Amygdala (tissue), 56 donors: ENCODE results near the gene TNFSF10.
"Not testable (repeated sequence)": the region's sequence is repeated elsewhere in the genome, so short reads cannot be mapped to it uniquely, and the experiment has no call there.

Source experiments
- DNase-seq, 56 donors: peaks; one replicate each; lab custom pipeline; 2025; lab: John Stamatoyannopoulos, UW

TNFSF10 gene

DNA sequence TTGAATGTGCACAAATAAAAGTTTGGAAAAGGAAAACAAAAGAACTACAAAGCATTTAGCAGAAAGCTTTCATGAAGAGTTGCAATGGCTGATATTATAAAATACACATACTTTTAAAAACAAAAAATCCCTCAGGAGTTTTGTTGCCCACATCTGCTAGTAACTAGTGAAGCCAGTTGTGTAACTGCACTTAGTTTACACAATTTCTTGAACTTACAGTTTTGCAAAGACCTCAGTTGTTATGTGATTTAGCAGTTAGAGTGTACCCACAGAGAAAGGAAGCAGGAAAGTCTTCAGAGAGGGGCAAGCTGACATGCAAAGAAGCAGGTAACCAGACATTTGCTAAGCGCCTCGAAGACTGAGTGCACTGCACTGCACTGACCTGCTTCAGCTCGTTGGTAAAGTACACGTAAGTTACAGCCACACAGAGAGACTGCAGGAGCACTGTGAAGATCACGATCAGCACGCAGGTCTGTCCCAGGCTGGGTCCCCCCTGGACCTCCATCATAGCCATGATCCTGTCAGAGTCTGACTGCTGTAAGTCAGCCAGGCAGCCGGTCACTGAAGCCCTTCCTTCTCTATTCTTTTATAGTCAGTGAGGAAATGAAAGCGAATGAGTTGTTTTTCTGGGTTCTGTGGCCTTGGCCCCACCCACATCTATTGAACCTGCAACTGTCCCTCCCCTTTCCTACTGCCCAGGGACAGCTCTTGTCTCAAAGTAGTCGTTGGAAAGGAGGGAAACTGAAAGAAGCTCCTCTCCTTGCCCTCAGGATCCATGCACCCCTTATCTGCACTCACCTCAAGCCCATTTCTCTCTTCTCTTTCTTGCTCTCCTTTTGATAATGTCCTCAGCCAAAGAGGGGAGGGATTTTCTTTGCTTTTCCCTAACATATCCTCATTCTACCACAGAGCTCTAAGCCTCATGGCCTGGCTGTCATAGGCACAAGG lies at the start of gene TNFSF10:
Gene TNFSF10 (minus strand): TSS at position 560 of the 948 bp plus-strand sequence. CDS start 46 bp downstream, at position 514.
- DNase-seq: peak in 14 of 56 donors; percentile 2 to 44 (median 7)

- DNase-seq: no peak
Observed at GRCh38 chr3:172569128-172570008, 46.1 kb upstream of the TNFSF10 start.

GRCh38 chr3:172568701-172569100 lies 45.5 kb upstream of the TNFSF10 start:
- DNase-seq: no peak

GRCh38 chr3:172566785-172567184 lies 43.6 kb upstream of the TNFSF10 start:
- not testable (repeated sequence) for DNase-seq

DNA sequence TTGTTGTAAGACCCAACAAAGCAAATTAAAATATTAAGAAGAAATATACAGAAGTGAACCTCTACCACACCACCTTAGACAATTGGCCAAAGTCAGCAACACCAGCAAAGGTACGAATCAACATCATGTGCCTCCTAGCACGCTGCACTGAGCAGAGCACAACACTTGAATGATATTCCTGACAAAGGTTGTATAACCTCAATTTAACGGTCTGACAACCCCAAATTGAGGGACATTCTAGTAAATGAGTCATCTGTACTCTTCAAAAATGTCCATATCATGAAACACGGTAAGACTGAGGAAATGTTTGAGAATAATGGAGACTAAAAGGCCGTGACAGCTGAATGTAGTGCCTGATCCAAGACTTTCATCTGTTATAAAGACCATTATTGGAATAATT lies 41.3 kb upstream of the TNFSF10 start:
- no peak for DNase-seq

GRCh38 chr3:172562871-172563865 lies 39.9 kb upstream of the TNFSF10 start:
- DNase-seq: no peak

DNA sequence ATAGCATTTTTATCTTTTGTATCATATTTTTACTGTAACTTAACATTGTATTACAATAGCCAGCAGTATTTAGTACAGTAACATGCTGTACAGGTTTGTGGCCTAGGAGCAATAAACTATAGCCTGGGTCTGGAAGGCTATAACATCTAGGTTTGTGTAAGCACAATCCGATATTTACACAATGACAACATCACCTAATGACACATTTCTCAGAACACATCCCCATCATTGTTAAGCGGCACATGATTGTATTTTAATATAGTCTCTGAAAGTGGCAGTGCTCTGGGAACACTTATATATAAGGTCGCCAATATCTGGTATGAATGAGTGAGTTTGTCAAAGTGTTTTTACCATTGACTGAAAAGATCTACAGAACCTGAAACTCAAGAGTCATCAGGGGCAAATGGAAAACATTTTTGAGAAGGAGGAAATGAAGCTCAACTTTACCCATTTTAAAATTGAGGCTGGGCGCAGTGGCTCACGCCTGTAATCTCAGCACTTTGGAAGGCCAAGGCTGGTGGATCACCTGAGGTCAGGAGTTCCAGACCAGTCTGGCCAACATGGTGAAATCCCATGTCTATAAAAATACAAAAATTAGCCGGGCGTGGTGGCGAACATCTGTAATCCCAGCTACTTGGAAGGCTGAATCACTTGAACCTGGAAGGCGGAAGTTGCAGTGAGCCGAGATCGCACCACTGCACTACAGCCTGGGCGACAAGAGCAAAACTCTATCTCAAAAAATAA lies 38.8 kb upstream of the TNFSF10 start:
- DNase-seq: no peak

DNA sequence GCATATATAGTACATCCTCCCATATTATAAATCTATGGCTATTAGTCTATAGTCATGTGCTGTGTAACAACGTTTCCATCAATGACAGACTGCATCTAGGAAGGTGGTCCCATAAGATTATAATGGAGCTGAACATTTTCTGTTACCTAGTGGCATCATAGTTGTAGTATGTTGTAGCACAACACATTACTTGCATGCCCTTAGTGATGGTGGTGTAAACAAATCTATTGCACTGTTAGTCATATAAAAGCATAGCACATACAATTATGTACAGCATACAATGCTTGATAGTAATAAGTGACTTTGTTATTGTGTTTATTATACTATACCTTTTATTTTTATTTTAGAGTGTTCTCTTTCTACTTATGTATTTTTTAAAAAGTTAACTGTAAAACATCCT lies 37.4 kb upstream of the TNFSF10 start:
- DNase-seq: no peak

DNA sequence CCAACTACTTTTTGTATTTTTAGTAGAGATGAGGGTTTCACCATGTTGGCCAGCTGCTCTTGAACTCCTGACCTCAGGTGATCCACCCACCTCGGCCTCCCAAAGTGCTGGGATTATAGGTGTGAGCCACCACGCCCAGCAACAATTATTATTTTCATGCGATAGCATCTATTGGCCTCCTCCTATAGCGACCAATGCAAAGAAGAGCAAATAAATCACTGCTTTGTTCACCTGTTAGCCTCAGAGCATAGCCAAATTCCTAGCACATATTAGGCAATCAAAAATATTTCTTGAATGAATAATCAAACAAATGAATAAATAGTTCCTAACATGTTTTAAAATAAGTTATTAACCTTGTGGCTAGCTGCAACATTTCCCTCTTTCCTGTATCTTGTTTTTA lies 36.8 kb upstream of the TNFSF10 start:
- no peak for DNase-seq

DNA sequence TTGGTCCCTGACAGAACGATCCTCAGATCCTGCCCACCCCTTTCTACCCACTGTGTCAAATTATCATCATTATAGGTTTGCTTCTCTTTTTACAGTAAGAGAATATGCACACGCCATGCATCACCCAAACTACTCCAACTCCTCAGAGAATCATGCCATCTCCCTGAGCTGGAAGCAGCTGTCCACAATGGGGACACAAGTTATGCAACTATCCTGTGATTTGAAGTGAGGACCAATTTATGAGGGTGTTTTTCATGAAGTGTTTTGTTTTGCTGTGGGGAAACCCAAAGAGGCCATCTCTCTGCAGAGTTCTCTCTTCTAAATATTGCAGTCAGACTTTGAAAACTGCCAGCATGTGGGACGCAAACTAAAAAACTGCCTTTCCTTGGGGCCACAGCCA lies 35.8 kb upstream of the TNFSF10 start:
- DNase-seq: no peak

DNA sequence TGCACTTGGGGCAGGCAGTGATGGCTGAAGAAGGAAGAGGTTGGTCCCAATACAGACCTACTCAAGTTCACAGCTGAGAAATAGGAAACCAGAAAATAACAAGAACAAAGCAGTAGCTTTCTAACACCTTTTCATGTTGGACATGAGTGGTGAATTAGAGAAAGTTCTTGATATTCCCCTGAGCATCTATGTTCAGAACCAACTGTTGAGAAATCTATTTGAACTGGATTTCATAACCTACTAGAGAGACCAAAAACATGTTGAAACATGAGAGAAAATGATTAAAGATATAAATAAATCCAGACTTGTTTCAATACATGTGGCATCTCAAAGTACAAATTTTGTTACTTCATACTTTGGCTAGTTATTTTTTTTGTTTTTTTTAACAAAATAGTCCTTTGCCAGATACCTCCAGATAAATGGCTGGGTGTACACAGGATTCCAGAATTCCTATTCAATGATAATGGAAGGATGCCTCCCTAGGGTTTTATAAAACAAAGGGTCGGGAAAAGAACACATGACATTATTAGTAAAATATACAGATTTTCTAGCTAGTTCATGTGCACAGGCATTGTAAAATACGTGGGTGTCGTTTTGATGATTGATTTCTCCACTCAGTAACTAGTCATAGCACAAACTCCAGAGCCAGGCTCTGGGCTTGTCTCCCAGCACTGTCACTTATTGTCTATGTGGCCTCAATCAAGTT lies 34.4 kb upstream of the TNFSF10 start:
- DNase-seq: no peak

- DNase-seq: no peak
Observed at GRCh38 chr3:172553526-172554252, 30.5 kb upstream of the TNFSF10 start.

GRCh38 chr3:172552607-172553006 lies 29.4 kb upstream of the TNFSF10 start:
- no peak for DNase-seq

- no peak for DNase-seq
Observed at GRCh38 chr3:172551874-172552273, 28.6 kb upstream of the TNFSF10 start.

DNA sequence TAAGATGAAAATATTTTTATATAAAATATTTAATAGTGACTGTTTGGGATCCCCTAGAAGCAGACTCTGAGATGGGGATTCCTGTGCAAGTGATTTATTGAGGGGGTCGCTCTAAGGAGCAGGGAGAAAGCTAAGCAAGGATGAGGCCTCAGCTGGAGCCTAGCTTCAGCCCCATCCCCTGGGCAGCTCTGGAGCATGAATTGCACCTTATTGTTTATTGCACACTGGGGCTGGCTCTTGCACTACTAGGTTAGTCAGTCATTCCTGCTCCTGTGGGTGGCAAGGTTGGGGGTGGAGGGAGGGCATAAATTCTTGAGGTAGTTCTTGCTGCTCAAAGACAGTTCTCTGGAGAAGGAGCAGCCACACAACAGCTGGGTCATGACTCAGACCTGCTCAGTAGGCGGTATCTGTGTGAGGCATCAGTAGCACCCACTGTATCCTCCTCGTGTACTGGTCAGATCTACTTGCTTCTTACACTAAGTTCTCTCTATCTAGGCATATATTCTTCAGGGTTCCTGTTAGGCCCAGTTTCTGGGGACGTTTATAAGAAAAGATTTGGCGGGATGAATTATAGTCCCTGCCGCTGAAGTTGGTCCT lies 27.2 kb upstream of the TNFSF10 start:
- DNase-seq: peak in 5 of 56 donors; percentile 1 to 24 (median 9)

- DNase-seq: no peak
Observed at GRCh38 chr3:172549144-172549543, 25.9 kb upstream of the TNFSF10 start.

GRCh38 chr3:172546628-172547214 lies 23.5 kb upstream of the TNFSF10 start:
- DNase-seq: no peak
